HG03060 (cell line): ENCODE measurements around the gene PLB1.

Experiments used
- ATAC-seq: cut with Tn5 transposase; IDR thresholded peaks from one replicate; pipeline ENCODE4 v1.9.1; 2021; ENCODE audit warnings: low read depth, moderate number of reproducible peaks; ENCODE audit not compliant: unreplicated experiment

The PLB1 gene

GRCh38 chr2:28639836-28640235 is 144.0 kb downstream of the PLB1 start:
- no peak for ATAC-seq

- ATAC-seq: no peak
These were observed 144.5 kb downstream of the PLB1 start for GRCh38 chr2:28640260-28640907.

- no peak for ATAC-seq
These were observed 145.0 kb downstream of the PLB1 start for GRCh38 chr2:28640908-28641300.

- no peak for ATAC-seq
These were observed 146.9 kb downstream of the PLB1 start for GRCh38 chr2:28642796-28643195.

- ATAC-seq: no peak
These were observed 147.5 kb downstream of the PLB1 start for GRCh38 chr2:28643327-28643726.

- no peak for ATAC-seq
These were observed 148.1 kb downstream of the PLB1 start for GRCh38 chr2:28643911-28644334.

- no peak for ATAC-seq
These were observed 148.9 kb downstream of the PLB1 start for GRCh38 chr2:28644760-28645159.

- no peak for ATAC-seq
These were observed 149.7 kb downstream of the PLB1 start for GRCh38 chr2:28645553-28645952.

- no peak for ATAC-seq
These were observed 151.8 kb downstream of the PLB1 start for GRCh38 chr2:28647682-28648081.

- ATAC-seq: no peak
These were observed 152.3 kb downstream of the PLB1 start for GRCh38 chr2:28648147-28648546.

- ATAC-seq: no peak
These were observed 153.0 kb downstream of the PLB1 start for GRCh38 chr2:28648671-28649395.

GRCh38 chr2:28649481-28650265 is 153.8 kb downstream of the PLB1 start:
- ATAC-seq: no peak

GRCh38 chr2:28650266-28650584 is 154.4 kb downstream of the PLB1 start:
- ATAC-seq: no peak

GRCh38 chr2:28652217-28652616 is 156.4 kb downstream of the PLB1 start:
- ATAC-seq: no peak

- ATAC-seq: no peak
These were observed 158.2 kb downstream of the PLB1 start for GRCh38 chr2:28653892-28654662.

- ATAC-seq: no peak
These were observed 158.9 kb downstream of the PLB1 start for GRCh38 chr2:28654663-28655320.

- ATAC-seq: no peak
These were observed 161.2 kb downstream of the PLB1 start for GRCh38 chr2:28656937-28657615.

GRCh38 chr2:28658369-28658768 is 162.5 kb downstream of the PLB1 start:
- ATAC-seq: no peak

GRCh38 chr2:28659127-28659526 is 163.3 kb downstream of the PLB1 start:
- ATAC-seq: no peak

- ATAC-seq: no peak
These were observed 165.7 kb downstream of the PLB1 start for GRCh38 chr2:28661589-28662001.
